ENCODE results near the gene BNC2. TPM values are rescaled to one million over a fixed set of nuclear protein-coding genes. Genes with fewer than 3 reads are reported as not detected.

Gene BNC2
- total RNA-seq, 1 donor from 2014 or later = not detected

GRCh38 chr9:16593746-16594145 is 276.7 kb downstream of the BNC2 start:
- Mint-ChIP-seq H3K27me3 (ENCODE audit: insufficient read depth) (no peaks in the 10 kb centered on the region), H3K9me3 (no peaks in the 10 kb centered on the region), H3K36me3 (ENCODE audit: low read depth) (no peaks in the 10 kb centered on the region), H3K4me3 (no peak overlapping the region), H3K4me1 (ENCODE audit: low read depth) (no peaks in the 10 kb centered on the region), H3K27ac (no peak overlapping the region)
- intact Hi-C loops (cut with micrococcal nuclease) = no loop called here
- no peak for DNase-seq (ENCODE audit: low spot score)

GRCh38 chr9:16591092-16591491 is 279.4 kb downstream of the BNC2 start:
- H3K27me3 Mint-ChIP-seq (ENCODE audit: insufficient read depth) = no peaks in the 10 kb centered on the region
- H3K4me3 Mint-ChIP-seq = no peak overlapping the region
- no peak overlapping the region for H3K27ac Mint-ChIP-seq
- no peaks in the 10 kb centered on the region for H3K36me3 Mint-ChIP-seq (ENCODE audit: low read depth)
- H3K4me1 Mint-ChIP-seq (ENCODE audit: low read depth) = no peaks in the 10 kb centered on the region
- intact Hi-C loops (cut with micrococcal nuclease) = no loop called here
- peaks cover 4% of the 10 kb centered on the region for H3K9me3 Mint-ChIP-seq
- DNase-seq (ENCODE audit: low spot score) = no peak

DNA sequence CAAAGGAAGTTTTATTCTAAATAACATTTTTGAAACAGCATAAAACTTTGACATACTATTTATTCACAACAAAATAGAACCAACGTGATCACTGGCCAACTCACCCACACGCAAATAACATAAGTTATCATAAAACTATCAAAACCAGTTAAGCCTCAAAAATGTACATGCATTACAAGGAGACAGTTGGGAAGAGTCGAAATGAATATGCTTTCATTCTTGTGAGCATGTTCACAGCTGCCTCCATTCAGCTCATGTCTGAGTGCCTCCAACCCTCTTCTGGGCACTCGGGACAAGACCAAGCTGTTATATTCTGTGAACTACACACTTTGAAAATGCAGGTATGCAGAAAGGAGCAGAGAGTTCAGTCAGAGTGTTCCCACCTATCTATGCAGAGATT is 284.9 kb downstream of the BNC2 start:
- no peaks in the 10 kb centered on the region for H3K27me3 Mint-ChIP-seq (ENCODE audit: insufficient read depth)
- H3K36me3 Mint-ChIP-seq (ENCODE audit: low read depth) = no peaks in the 10 kb centered on the region
- no peak overlapping the region for H3K4me3 Mint-ChIP-seq
- no peak overlapping the region for H3K27ac Mint-ChIP-seq
- no peak for DNase-seq (ENCODE audit: low spot score)
- H3K9me3 Mint-ChIP-seq = peaks cover 4% of the 10 kb centered on the region
- intact Hi-C loops (cut with micrococcal nuclease) = no loop called here
- no peaks in the 10 kb centered on the region for H3K4me1 Mint-ChIP-seq (ENCODE audit: low read depth)

- no peaks in the 10 kb centered on the region for H3K27me3 Mint-ChIP-seq (ENCODE audit: insufficient read depth)
- no peak overlapping the region for H3K4me3 Mint-ChIP-seq
- H3K9me3 Mint-ChIP-seq = no peaks in the 10 kb centered on the region
- no peak overlapping the region for H3K27ac Mint-ChIP-seq
- no peaks in the 10 kb centered on the region for H3K4me1 Mint-ChIP-seq (ENCODE audit: low read depth)
- no peaks in the 10 kb centered on the region for H3K36me3 Mint-ChIP-seq (ENCODE audit: low read depth)
- no peak for DNase-seq (ENCODE audit: low spot score)
- intact Hi-C loops (cut with micrococcal nuclease) = no loop called here
Observed at GRCh38 chr9:16579872-16580432, 290.5 kb downstream of the BNC2 start.

GRCh38 chr9:16575986-16576245 is 294.6 kb downstream of the BNC2 start:
- Mint-ChIP-seq H3K27ac (no peak overlapping the region), H3K27me3 (ENCODE audit: insufficient read depth) (no peaks in the 10 kb centered on the region), H3K4me1 (ENCODE audit: low read depth) (no peaks in the 10 kb centered on the region), H3K36me3 (ENCODE audit: low read depth) (no peaks in the 10 kb centered on the region), H3K9me3 (no peaks in the 10 kb centered on the region), H3K4me3 (no peak overlapping the region)
- intact Hi-C loops (cut with micrococcal nuclease) = no loop called here
- no peak for DNase-seq (ENCODE audit: low spot score)

DNA sequence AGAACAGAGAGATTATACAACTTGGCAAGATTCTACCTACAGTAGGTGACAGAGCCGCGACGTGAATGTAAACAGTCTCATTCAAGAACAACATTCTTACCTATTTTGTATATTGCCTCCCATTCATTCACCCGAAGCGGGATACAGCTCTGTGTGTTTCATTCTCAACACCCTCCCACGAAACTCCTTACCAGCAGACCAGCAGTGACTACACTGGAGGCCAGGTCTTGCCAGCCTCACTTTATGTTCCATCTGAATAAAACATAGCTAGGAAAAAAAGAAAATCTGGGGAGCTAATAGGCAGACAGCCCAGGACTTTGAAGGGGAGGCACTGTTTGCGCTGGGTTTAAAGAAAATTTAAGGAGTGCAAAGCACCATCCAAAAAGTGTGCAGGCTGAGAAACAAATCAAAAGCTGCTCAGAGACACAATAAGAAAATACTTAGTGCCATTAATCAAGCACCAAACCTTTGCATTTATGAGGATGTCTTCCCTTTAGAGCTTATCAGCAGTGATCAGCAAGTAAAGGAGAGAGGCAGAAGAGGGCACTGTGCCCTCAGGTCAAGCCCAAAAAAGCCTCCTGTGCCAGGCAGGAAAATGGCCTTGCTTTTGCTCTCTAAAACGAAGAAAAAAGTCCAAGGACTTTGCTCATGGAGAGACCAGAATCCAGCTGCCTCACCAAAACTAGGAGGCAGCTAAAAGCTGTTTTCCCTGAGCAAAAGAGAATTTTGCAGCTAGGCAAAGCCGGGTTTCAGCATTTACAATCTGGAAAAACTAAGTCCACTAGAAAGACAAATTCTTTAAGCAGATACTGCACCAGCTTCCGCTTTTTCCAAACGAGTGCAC is 295.1 kb downstream of the BNC2 start:
- DNase-seq (ENCODE audit: low spot score) = no peak
- no peaks in the 10 kb centered on the region for H3K36me3 Mint-ChIP-seq (ENCODE audit: low read depth)
- H3K27me3 Mint-ChIP-seq (ENCODE audit: insufficient read depth) = no peaks in the 10 kb centered on the region
- no peaks in the 10 kb centered on the region for H3K4me1 Mint-ChIP-seq (ENCODE audit: low read depth)
- H3K27ac Mint-ChIP-seq = no peak overlapping the region
- intact Hi-C loops (cut with micrococcal nuclease) = no loop called here
- no peaks in the 10 kb centered on the region for H3K9me3 Mint-ChIP-seq
- no peak overlapping the region for H3K4me3 Mint-ChIP-seq

- no peaks in the 10 kb centered on the region for H3K27me3 Mint-ChIP-seq (ENCODE audit: insufficient read depth)
- no peaks in the 10 kb centered on the region for H3K36me3 Mint-ChIP-seq (ENCODE audit: low read depth)
- H3K27ac Mint-ChIP-seq = no peak overlapping the region
- no peaks in the 10 kb centered on the region for H3K9me3 Mint-ChIP-seq
- H3K4me3 Mint-ChIP-seq = no peak overlapping the region
- intact Hi-C loops (cut with micrococcal nuclease) = no loop called here
- no peak for DNase-seq (ENCODE audit: low spot score)
- no peaks in the 10 kb centered on the region for H3K4me1 Mint-ChIP-seq (ENCODE audit: low read depth)
Observed at GRCh38 chr9:16572005-16572734, 298.3 kb downstream of the BNC2 start.

DNA sequence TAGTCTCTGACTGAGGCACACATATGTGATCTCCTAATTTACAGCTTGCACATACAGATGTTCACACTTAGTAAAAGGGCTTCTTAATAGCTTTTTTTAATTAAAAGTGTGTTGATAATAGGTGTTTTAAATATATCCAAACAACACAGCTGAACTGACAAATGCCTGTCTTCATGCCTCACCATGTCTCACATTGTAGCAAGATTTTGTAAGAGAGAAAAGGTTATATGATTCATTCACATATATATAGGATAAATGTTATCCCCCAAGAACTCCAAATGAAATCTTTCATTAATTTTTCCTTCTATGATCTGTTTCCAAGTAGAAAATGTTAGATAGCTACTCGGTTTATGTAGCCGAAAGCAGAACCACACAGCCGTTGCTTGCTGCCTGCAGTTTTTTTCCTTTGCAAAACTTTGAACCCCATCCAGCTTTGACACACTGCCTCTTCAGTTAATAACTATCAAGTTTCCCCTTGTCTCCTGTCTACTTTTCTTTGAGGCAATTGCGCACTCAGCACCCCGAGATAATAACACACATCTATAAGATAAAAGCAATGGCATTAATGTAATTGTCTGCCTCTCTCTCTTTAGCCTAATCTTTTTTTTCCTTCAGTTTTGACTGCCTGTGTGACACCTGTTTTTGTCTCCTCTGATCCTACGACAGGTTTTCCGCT is 299.2 kb downstream of the BNC2 start:
- Mint-ChIP-seq H3K27ac (no peak overlapping the region), H3K4me1 (ENCODE audit: low read depth) (no peaks in the 10 kb centered on the region), H3K36me3 (ENCODE audit: low read depth) (no peaks in the 10 kb centered on the region), H3K4me3 (no peak overlapping the region), H3K9me3 (no peaks in the 10 kb centered on the region), H3K27me3 (ENCODE audit: insufficient read depth) (no peaks in the 10 kb centered on the region)
- no peak for DNase-seq (ENCODE audit: low spot score)
- intact Hi-C loops (cut with micrococcal nuclease) = no loop called here

- intact Hi-C loops (cut with micrococcal nuclease) = no loop called here
- DNase-seq (ENCODE audit: low spot score) = no peak
Observed at GRCh38 chr9:16563446-16563845, 307.0 kb downstream of the BNC2 start.

GRCh38 chr9:16561121-16561520 is 309.3 kb downstream of the BNC2 start:
- Mint-ChIP-seq H3K27ac (no peak overlapping the region), H3K4me1 (ENCODE audit: low read depth) (no peaks in the 10 kb centered on the region), H3K27me3 (ENCODE audit: insufficient read depth) (no peaks in the 10 kb centered on the region), H3K9me3 (no peaks in the 10 kb centered on the region), H3K4me3 (no peak overlapping the region), H3K36me3 (ENCODE audit: low read depth) (no peaks in the 10 kb centered on the region)
- intact Hi-C loops (cut with micrococcal nuclease) = no loop called here
- DNase-seq (ENCODE audit: low spot score) = no peak

More at GRCh38 chr9:16563446-16563845, 307.0 kb downstream of the BNC2 start:
- H3K36me3 Mint-ChIP-seq (ENCODE audit: low read depth) = no peaks in the 10 kb centered on the region
- H3K27ac Mint-ChIP-seq = no peak overlapping the region
- H3K9me3 Mint-ChIP-seq = no peaks in the 10 kb centered on the region
- H3K4me3 Mint-ChIP-seq = no peak overlapping the region
- H3K27me3 Mint-ChIP-seq (ENCODE audit: insufficient read depth) = no peaks in the 10 kb centered on the region
- H3K4me1 Mint-ChIP-seq (ENCODE audit: low read depth) = no peaks in the 10 kb centered on the region

GRCh38 chr9:16559418-16560188 is 310.9 kb downstream of the BNC2 start:
- Mint-ChIP-seq H3K27ac (no peak overlapping the region), H3K27me3 (ENCODE audit: insufficient read depth) (no peaks in the 10 kb centered on the region), H3K4me1 (ENCODE audit: low read depth) (no peaks in the 10 kb centered on the region), H3K36me3 (ENCODE audit: low read depth) (no peaks in the 10 kb centered on the region), H3K9me3 (no peaks in the 10 kb centered on the region), H3K4me3 (no peak overlapping the region)
- intact Hi-C loops (cut with micrococcal nuclease) = no loop called here
- no peak for DNase-seq (ENCODE audit: low spot score)

- Mint-ChIP-seq H3K36me3 (ENCODE audit: low read depth) (no peaks in the 10 kb centered on the region), H3K27me3 (ENCODE audit: insufficient read depth) (no peaks in the 10 kb centered on the region), H3K4me3 (no peak overlapping the region), H3K9me3 (no peaks in the 10 kb centered on the region), H3K4me1 (ENCODE audit: low read depth) (no peaks in the 10 kb centered on the region), H3K27ac (no peak overlapping the region)
- intact Hi-C loops (cut with micrococcal nuclease) = no loop called here
- DNase-seq (ENCODE audit: low spot score) = no peak
Observed at GRCh38 chr9:16555802-16556201, 314.7 kb downstream of the BNC2 start.

Measured in activated T-helper 1 cell treated with anti-CD3 and anti-CD28 coated beads, Interleukin-12 subunit alpha, Interleukin-12 subunit beta, Interleukin-2, Interleukin-4 antibody, amounts not matched to agents 30 ng/mL and 10 ng/mL and 1 ng/mL, durations not matched to agents 14 hours and 24 hours and 36 hours (primary cell).